ENCODE measurements around the gene POMT2.

DNA sequence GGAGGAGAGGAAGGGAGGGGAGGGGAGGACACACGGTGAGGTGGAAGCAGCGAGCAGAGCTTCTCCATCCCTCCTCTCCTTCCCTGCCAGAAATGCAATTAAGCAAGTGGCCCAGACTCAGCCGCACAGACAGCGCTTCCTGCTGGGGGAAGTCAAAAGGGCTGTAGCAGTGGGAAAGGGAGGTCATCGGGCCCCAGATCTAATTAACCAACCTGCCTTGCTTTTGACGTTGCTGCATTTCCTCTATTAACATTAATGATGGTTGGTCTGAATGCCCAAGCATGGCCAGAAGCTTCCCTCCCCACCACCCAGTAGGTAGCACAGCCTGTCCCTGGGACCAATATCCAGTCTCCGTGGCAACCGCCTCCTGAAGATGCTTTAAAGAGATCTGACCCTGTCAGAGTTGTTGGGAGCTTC, 45.1 kb downstream of the POMT2 start:
- TF ChIP-seq, protein P1, sequence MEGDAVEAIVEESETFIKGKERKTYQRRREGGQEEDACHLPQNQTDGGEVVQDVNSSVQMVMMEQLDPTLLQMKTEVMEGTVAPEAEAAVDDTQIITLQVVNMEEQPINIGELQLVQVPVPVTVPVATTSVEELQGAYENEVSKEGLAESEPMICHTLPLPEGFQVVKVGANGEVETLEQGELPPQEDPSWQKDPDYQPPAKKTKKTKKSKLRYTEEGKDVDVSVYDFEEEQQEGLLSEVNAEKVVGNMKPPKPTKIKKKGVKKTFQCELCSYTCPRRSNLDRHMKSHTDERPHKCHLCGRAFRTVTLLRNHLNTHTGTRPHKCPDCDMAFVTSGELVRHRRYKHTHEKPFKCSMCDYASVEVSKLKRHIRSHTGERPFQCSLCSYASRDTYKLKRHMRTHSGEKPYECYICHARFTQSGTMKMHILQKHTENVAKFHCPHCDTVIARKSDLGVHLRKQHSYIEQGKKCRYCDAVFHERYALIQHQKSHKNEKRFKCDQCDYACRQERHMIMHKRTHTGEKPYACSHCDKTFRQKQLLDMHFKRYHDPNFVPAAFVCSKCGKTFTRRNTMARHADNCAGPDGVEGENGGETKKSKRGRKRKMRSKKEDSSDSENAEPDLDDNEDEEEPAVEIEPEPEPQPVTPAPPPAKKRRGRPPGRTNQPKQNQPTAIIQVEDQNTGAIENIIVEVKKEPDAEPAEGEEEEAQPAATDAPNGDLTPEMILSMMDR (IDR thresholded peaks at IDR 0.05) = no peak
- TF ChIP-seq POLR2A (IDR thresholded peaks at IDR 0.05) = no peak
